H9 (cell line): Measurements from ENCODE around the gene OR6C1. TPM values are rescaled to one million over a fixed set of nuclear protein-coding genes. Genes with fewer than 3 reads are reported as not detected.

ENCODE experiments used
- DNase-seq: peaks from one replicate; pipeline ENCODE4 v3.0.0-alpha.2; 2017
- H2AFZ ChIP-seq: one replicate; pipeline ENCODE4 v1.6.1; 2013; ENCODE audit warnings: mild to moderate bottlenecking, low read length, control low read depth, moderate library complexity
- H2AK5ac ChIP-seq: 2 replicates; pipeline ENCODE4 v1.6.1; 2013; ENCODE audit warnings: low read length, control low read depth, mixed read lengths; ENCODE audit not compliant: insufficient read length
- H2BK120ac ChIP-seq: one replicate; pipeline ENCODE4 v1.6.1; 2013; ENCODE audit warnings: low read depth, mild to moderate bottlenecking, low read length, control low read depth, inconsistent platforms; ENCODE audit not compliant: poor library complexity, severe bottlenecking
- H2BK12ac ChIP-seq: 2 replicates; pipeline ENCODE4 v1.6.1; 2013; ENCODE audit warnings: low read length, control low read depth, mixed read lengths, low read depth; ENCODE audit not compliant: insufficient read length
- H2BK15ac ChIP-seq: 2 replicates; pipeline ENCODE4 v1.6.1; 2013; ENCODE audit warnings: low read depth, low read length, control low read depth
- H2BK20ac ChIP-seq: one replicate; pipeline ENCODE4 v1.6.1; 2013; ENCODE audit warnings: low read depth, mild to moderate bottlenecking, low read length, control low read depth, inconsistent platforms; ENCODE audit not compliant: poor library complexity, severe bottlenecking
- H2BK5ac ChIP-seq: 2 replicates; pipeline ENCODE4 v1.6.1; 2013; ENCODE audit warnings: low read length, control low read depth, mixed read lengths; ENCODE audit not compliant: insufficient read length
- H3K14ac ChIP-seq: 2 replicates; pipeline ENCODE4 v1.6.1; 2013; ENCODE audit warnings: low read length, control low read depth; ENCODE audit not compliant: insufficient read depth
- H3K18ac ChIP-seq: 2 replicates; pipeline ENCODE4 v1.6.1; 2013; ENCODE audit warnings: low read depth, mild to moderate bottlenecking, mixed read lengths, low read length, control low read depth; ENCODE audit not compliant: insufficient read length
- H3K23ac ChIP-seq: 2 replicates; pipeline ENCODE4 v1.6.1; 2013; ENCODE audit warnings: low read length, control low read depth, mixed read lengths, low read depth; ENCODE audit not compliant: insufficient read length
- H3K23me2 ChIP-seq: 2 replicates; pipeline ENCODE4 v1.6.1; 2013; ENCODE audit warnings: low read depth, mild to moderate bottlenecking, mixed read lengths, low read length, control low read depth; ENCODE audit not compliant: insufficient read length, poor library complexity, severe bottlenecking
- H3K27ac ChIP-seq: 2 replicates; pipeline ENCODE4 v1.5.1; 2013; ENCODE audit warnings: low read length, control low read depth, mixed read lengths, low read depth; ENCODE audit not compliant: insufficient read length
- H3K27me3 ChIP-seq: 2 replicates; pipeline ENCODE4 v1.6.1; 2013; ENCODE audit warnings: low read length, control low read depth, inconsistent platforms; ENCODE audit not compliant: insufficient read depth
- H3K4ac ChIP-seq: 2 replicates; pipeline ENCODE4 v1.6.1; 2013; ENCODE audit warnings: low read depth, mild to moderate bottlenecking, control low read depth, inconsistent platforms, low read length, moderate library complexity
- H3K4me1 ChIP-seq: 2 replicates; pipeline ENCODE4 v1.6.1; 2013; ENCODE audit warnings: low read length, control low read depth, inconsistent platforms; ENCODE audit not compliant: insufficient read depth
- H3K4me2 ChIP-seq: 2 replicates; pipeline ENCODE4 v1.6.1; 2013; ENCODE audit warnings: low read length, control low read depth, mixed read lengths; ENCODE audit not compliant: insufficient read length, insufficient read depth
- H3K56ac ChIP-seq: 2 replicates; pipeline ENCODE4 v1.6.1; 2013; ENCODE audit warnings: low read depth, mild to moderate bottlenecking, mixed read lengths, low read length, control low read depth; ENCODE audit not compliant: insufficient read length
- H3K79me1 ChIP-seq: 2 replicates; pipeline ENCODE4 v1.6.1; 2013; ENCODE audit warnings: low read depth, mild to moderate bottlenecking, moderate library complexity, low read length, control low read depth, inconsistent platforms; ENCODE audit not compliant: insufficient read depth, poor library complexity, severe bottlenecking
- H3K79me2 ChIP-seq: 2 replicates; pipeline ENCODE4 v1.6.1; 2013; ENCODE audit warnings: low read length, control low read depth, inconsistent platforms; ENCODE audit not compliant: insufficient read depth
- H3K9ac ChIP-seq: 2 replicates; pipeline ENCODE4 v1.6.1; 2013; ENCODE audit warnings: low read length, control low read depth, mixed read lengths; ENCODE audit not compliant: insufficient read length; ENCODE audit errors: extremely low read depth
- H3K9me3 ChIP-seq: one replicate; pipeline ENCODE4 v1.6.1; 2013; ENCODE audit warnings: low read depth, low read length, inconsistent platforms; ENCODE audit not compliant: control insufficient read depth
- H3T11ph ChIP-seq: one replicate; pipeline ENCODE4 v1.6.1; 2013; ENCODE audit warnings: mild to moderate bottlenecking, low read length, control low read depth, inconsistent platforms
- H4K20me1 ChIP-seq: one replicate; pipeline ENCODE4 v1.6.1; 2013; ENCODE audit not compliant: control insufficient read depth, insufficient read length, insufficient read depth
- H4K5ac ChIP-seq: 2 replicates; pipeline ENCODE4 v1.6.1; 2013; ENCODE audit warnings: low read depth, mild to moderate bottlenecking, mixed read lengths, low read length, control low read depth; ENCODE audit not compliant: insufficient read length
- H4K8ac ChIP-seq: replicated peaks from 2 replicates; pipeline ENCODE4 v1.6.1; 2013; ENCODE audit warnings: low read length, control low read depth, mixed read lengths, low read depth; ENCODE audit not compliant: insufficient read length
- H4K91ac ChIP-seq: 2 replicates; pipeline ENCODE4 v1.6.1; 2013; ENCODE audit warnings: low read depth, mild to moderate bottlenecking, moderate library complexity, mixed read lengths, low read length, control low read depth; ENCODE audit not compliant: insufficient read length
- H3K27ac Mint-ChIP-seq, 3 experiments: 2 replicates in 2 of 3; 3 replicates in 1 of 3; pipeline ENCODE4 v1.8.0; 2020 to 2021; ENCODE audit warnings: mixed read lengths in 3 of 3, mild to moderate bottlenecking in 1 of 3, moderate library complexity in 1 of 3
- H3K27me3 Mint-ChIP-seq: 2 replicates; pipeline ENCODE4 v1.8.0; 2021; ENCODE audit warnings: low read depth, mild to moderate bottlenecking, moderate library complexity, mixed read lengths
- H3K36me3 Mint-ChIP-seq, 3 experiments: 2 replicates in 2 of 3; 3 replicates in 1 of 3; pipeline ENCODE4 v1.8.0; 2020 to 2021; ENCODE audit warnings: low read depth in 3 of 3, mixed read lengths in 3 of 3; ENCODE audit not compliant: insufficient read depth in 1 of 3
- H3K4me1 Mint-ChIP-seq, 2 experiments: 2 replicates each; pipeline ENCODE4 v1.8.0; 2020; ENCODE audit warnings: mixed read lengths in 2 of 2
- H3K4me3 Mint-ChIP-seq, 2 experiments: 2 replicates in 1 of 2; 3 replicates in 1 of 2; pipeline ENCODE4 v1.8.0; 2020 to 2021; ENCODE audit warnings: mild to moderate bottlenecking in 2 of 2, mixed read lengths in 2 of 2, moderate library complexity in 1 of 2
- H3K9me3 Mint-ChIP-seq, 2 experiments: 2 replicates in 1 of 2; 3 replicates in 1 of 2; pipeline ENCODE4 v1.8.0; 2020; ENCODE audit warnings: mild to moderate bottlenecking in 2 of 2, mixed read lengths in 2 of 2, moderate library complexity in 1 of 2
- CTCF ChIP-seq: fragments of 200-600 bp; sonication (generic); conservative IDR thresholded peaks from 3 replicates; pipeline ENCODE4 v1.8.0; 2021; ENCODE audit warnings: antibody characterized with exemption, mild to moderate bottlenecking
- WGBS: extraction: QIAGEN DNeasy Blood & Tissue Kit; methylation state at CpG from one replicate; pipeline ENCODE4 v1.1.7; 2013; ENCODE audit warnings: missing lambda C conversion rate, low lambda C conversion rate, mixed read lengths; ENCODE audit not compliant: insufficient read length; ENCODE audit errors: extremely low coverage; 5-methylcytosine and 5-hydroxymethylcytosine counted together
- total RNA-seq: library from RNA; stranded (reverse); gene quantifications from 2 replicates; pipeline ENCODE4 v1.2.1, GENCODE V29; 2021

The OR6C1 gene
- total RNA-seq, 1 experiment from 2014 or later, result not detected

- TF ChIP-seq CTCF, result no peak
- Mint-ChIP-seq H3K36me3 (no peaks in the 10 kb centered on the region), H3K4me1 (no peaks in the 10 kb centered on the region), H3K9me3 (peaks cover 0 to 2% of the 10 kb centered on the region in 2 experiments; a peak in 3 of 5 replicates), H3K27me3 (peaks cover 2% of the 10 kb centered on the region), H3K27ac (no peak within 1 kb of the TSS), H3K4me3 (no peak within 1 kb of the TSS)
- H2BK5ac ChIP-seq, result no peak within 1 kb of the TSS
- no peak within 1 kb of the TSS for H3K23ac ChIP-seq
- H3K27me3 ChIP-seq, result no peaks in the 10 kb centered on the region
- H3K4ac ChIP-seq, result no peak within 1 kb of the TSS
- no peak within 1 kb of the TSS for H4K8ac ChIP-seq
- no CpG with 5 or more reads among the region's 4 CpGs for WGBS
- no peak within 1 kb of the TSS for H2BK15ac ChIP-seq
- no peak within 1 kb of the TSS for H3K4me2 ChIP-seq
- no peak for DNase-seq
- no peaks in the 10 kb centered on the region for H3K23me2 ChIP-seq
- H3K79me2 ChIP-seq, result no peaks in the 10 kb centered on the region
- no peaks in the 10 kb centered on the region for H4K20me1 ChIP-seq
- no peak within 1 kb of the TSS for H3K56ac ChIP-seq
- H3K9me3 ChIP-seq, result no peaks in the 10 kb centered on the region
- no peak within 1 kb of the TSS for H3K9ac ChIP-seq
- H3K14ac ChIP-seq, result no peak within 1 kb of the TSS
- H3K79me1 ChIP-seq, result no peaks in the 10 kb centered on the region
- no peak within 1 kb of the TSS for H2AK5ac ChIP-seq
- no peak within 1 kb of the TSS for H2BK120ac ChIP-seq
- H2BK20ac ChIP-seq, result no peak within 1 kb of the TSS
- H3T11ph ChIP-seq, result no peak within 1 kb of the TSS
- H4K91ac ChIP-seq, result no peak within 1 kb of the TSS
- no peak within 1 kb of the TSS for H4K5ac ChIP-seq
- no peak within 1 kb of the TSS for H2AFZ ChIP-seq
- no peaks in the 10 kb centered on the region for H3K4me1 ChIP-seq
- H2BK12ac ChIP-seq, result no peak within 1 kb of the TSS
- no peak within 1 kb of the TSS for H3K27ac ChIP-seq
- H3K18ac ChIP-seq, result no peak within 1 kb of the TSS
Measured at GRCh38 chr12:55362675-55363074, 48.5 kb downstream of the OR6C1 start, which contains the start of gene OR6C75. Gene OR6C75 (plus strand): TSS chr12:55362975. CDS start chr12:55365111, 2,136 bp downstream.
